ENCODE results near the gene SDHA. TPM values are rescaled to one million over a fixed set of nuclear protein-coding genes. Genes with fewer than 3 reads are reported as not detected.

Gene SDHA
- total and polyA plus RNA-seq, 2 donors (not counting 1 experiment from before 2014, with no cell fraction given): 77.2 to 137 TPM

GRCh38 chr5:169071-169727 lies 48.9 kb upstream of the SDHA start:
- CTCF ChIA-PET: no interaction called here

GRCh38 chr5:169728-170094 lies 48.4 kb upstream of the SDHA start:
- H3K4me3 ChIP-seq (ENCODE audit: control extremely low read depth in 1 of 5, extremely low read depth in 1 of 5, insufficient read depth in 1 of 5, low read depth in 2 of 5, low read length in 4 of 5): no peak overlapping the region
- Mint-ChIP-seq H3K27me3 (peaks cover 9% of the 10 kb centered on the region), H3K4me3 (no peak overlapping the region), H3K27ac (no peak overlapping the region), H3K9me3 (ENCODE audit: insufficient read depth) (no peaks in the 10 kb centered on the region), H3K4me1 (no peaks in the 10 kb centered on the region)
- 91% methylated on average over 11 of the region's 12 CpGs for WGBS (ENCODE audit: insufficient coverage)
- no peaks in the 10 kb centered on the region for H3K27me3 ChIP-seq (replicated peaks in 1 of 4; ENCODE audit: control extremely low read depth in 1 of 4, control insufficient read depth in 3 of 4, insufficient read depth in 4 of 4, low read length in 3 of 4)
- TF ChIP-seq EZH2 (IDR thresholded peaks at IDR 0.05; ENCODE audit: borderline replicate concordance, insufficient read depth, low read depth, low read length, poor library complexity, severe bottlenecking): no peak
- no peak for TF ChIP-seq CTCF (IDR thresholded peaks at IDR 0.05)
- H3K4me1 ChIP-seq (ENCODE audit: control insufficient read depth in 2 of 2, insufficient read depth in 2 of 2, low read length in 2 of 2): no peaks in the 10 kb centered on the region
- no peak overlapping the region for H3K9ac ChIP-seq (ENCODE audit: low read length)
- H3K9me3 ChIP-seq (ENCODE audit: control extremely low read depth in 1 of 3, control insufficient read depth in 2 of 3, insufficient read depth in 1 of 3, low read length in 2 of 3): peaks cover 0 to 3% (median 0%) of the 10 kb centered on the region in 3 donors
- CTCF ChIA-PET: no interaction called here
- intact Hi-C loops (cut with micrococcal nuclease): no loop called here
- no peaks in the 10 kb centered on the region for H4K20me1 ChIP-seq (ENCODE audit: control insufficient read depth, insufficient read depth, low read length, poor library complexity, severe bottlenecking)
- DNase-seq (no peak), ATAC-seq (ENCODE audit: low read depth) (no peak)
- H2AFZ ChIP-seq (ENCODE audit: insufficient read depth, low read depth, low read length, poor library complexity, severe bottlenecking): no peak overlapping the region
- no peak overlapping the region for H3K27ac ChIP-seq (ENCODE audit: low read length in 2 of 2)
- no peaks in the 10 kb centered on the region for H3K36me3 ChIP-seq (replicated peaks in 1 of 2; ENCODE audit: control extremely low read depth in 1 of 2, control insufficient read depth in 1 of 2, extremely low read depth in 1 of 2, insufficient read depth in 2 of 2, low read length in 1 of 2)
- no peak overlapping the region for H3K4me2 ChIP-seq (replicated peaks; ENCODE audit: low read depth, low read length, poor library complexity, severe bottlenecking)
- POLR2A ChIA-PET: no interaction called here
- H3K79me2 ChIP-seq (ENCODE audit: control insufficient read depth, insufficient read depth, low read length): no peaks in the 10 kb centered on the region

More at GRCh38 chr5:169071-169727, 48.9 kb upstream of the SDHA start:
- peaks cover 9% of the 10 kb centered on the region for H3K27me3 Mint-ChIP-seq
- no peaks in the 10 kb centered on the region for H4K20me1 ChIP-seq (ENCODE audit: control insufficient read depth, insufficient read depth, low read length, poor library complexity, severe bottlenecking)
- H3K4me2 ChIP-seq (replicated peaks; ENCODE audit: low read depth, low read length, poor library complexity, severe bottlenecking): no peak overlapping the region
- H3K4me3 Mint-ChIP-seq: no peak overlapping the region
- H3K27ac Mint-ChIP-seq: no peak overlapping the region
- DNase-seq (no peak), ATAC-seq (ENCODE audit: low read depth) (no peak)
- WGBS (ENCODE audit: insufficient coverage): 85% methylated on average over 32 of the region's 32 CpGs
- H3K4me1 ChIP-seq (ENCODE audit: control insufficient read depth in 2 of 2, insufficient read depth in 2 of 2, low read length in 2 of 2): no peaks in the 10 kb centered on the region
- no peak for TF ChIP-seq CTCF (IDR thresholded peaks at IDR 0.05)
- no peak for TF ChIP-seq EZH2 (IDR thresholded peaks at IDR 0.05; ENCODE audit: borderline replicate concordance, insufficient read depth, low read depth, low read length, poor library complexity, severe bottlenecking)
- H3K27me3 ChIP-seq (replicated peaks in 1 of 4; ENCODE audit: control extremely low read depth in 1 of 4, control insufficient read depth in 3 of 4, insufficient read depth in 4 of 4, low read length in 3 of 4): no peaks in the 10 kb centered on the region
- H3K4me3 ChIP-seq (ENCODE audit: control extremely low read depth in 1 of 5, extremely low read depth in 1 of 5, insufficient read depth in 1 of 5, low read depth in 2 of 5, low read length in 4 of 5): no peak overlapping the region
- POLR2A ChIA-PET: no interaction called here
- H3K36me3 ChIP-seq (replicated peaks in 1 of 2; ENCODE audit: control extremely low read depth in 1 of 2, control insufficient read depth in 1 of 2, extremely low read depth in 1 of 2, insufficient read depth in 2 of 2, low read length in 1 of 2): no peaks in the 10 kb centered on the region
- no peak overlapping the region for H3K9ac ChIP-seq (ENCODE audit: low read length)
- no peaks in the 10 kb centered on the region for H3K79me2 ChIP-seq (ENCODE audit: control insufficient read depth, insufficient read depth, low read length)
- no peak overlapping the region for H2AFZ ChIP-seq (ENCODE audit: insufficient read depth, low read depth, low read length, poor library complexity, severe bottlenecking)
- H3K9me3 Mint-ChIP-seq (ENCODE audit: insufficient read depth): no peaks in the 10 kb centered on the region
- H3K27ac ChIP-seq (ENCODE audit: low read length in 2 of 2): no peak overlapping the region
- peaks cover 0 to 6% (median 0%) of the 10 kb centered on the region in 3 donors for H3K9me3 ChIP-seq (ENCODE audit: control extremely low read depth in 1 of 3, control insufficient read depth in 2 of 3, insufficient read depth in 1 of 3, low read length in 2 of 3)
- intact Hi-C loops (cut with micrococcal nuclease): no loop called here
- H3K4me1 Mint-ChIP-seq: no peaks in the 10 kb centered on the region

Measured in B cell (primary cell).